Right atrium auricular region (tissue), 2 donors: ENCODE data around the gene APOL1. TPM values are rescaled to one million over a fixed set of nuclear protein-coding genes. Genes with fewer than 3 reads are reported as not detected.

Experiments used
- DNase-seq: peaks from one replicate; pipeline ENCODE4 v3.0.0-alpha.2; 2019; ENCODE audit warnings: low spot score
- H3K27ac ChIP-seq, 2 donors: fragments of 200-600 bp; sonication (generic); 1 replicate in 1 of 2; 2 replicates in 1 of 2; pipeline ENCODE4 v1.5.1; 2016 to 2019
- H3K27me3 ChIP-seq, 2 donors: fragments of 200-600 bp; sonication (generic); one replicate each; pipeline versions ENCODE4 v1.5.1 to v1.6.0; 2017 to 2019
- H3K36me3 ChIP-seq: fragments of 200-600 bp; sonication (generic); one replicate; pipeline ENCODE4 v1.5.1; 2016
- H3K4me1 ChIP-seq, 2 donors: fragments of 200-600 bp; sonication (generic); one replicate each; pipeline versions ENCODE4 v1.5.1 to v1.6.0; 2017 to 2019
- H3K4me3 ChIP-seq, 2 donors: fragments of 200-600 bp; sonication (generic); 1 replicate in 1 of 2; 2 replicates in 1 of 2; pipeline ENCODE4 v1.5.1; 2017 to 2019; ENCODE audit warnings: mild to moderate bottlenecking in 1 of 2, moderate library complexity in 1 of 2
- H3K9me3 ChIP-seq, 2 donors: fragments of 200-600 bp; sonication (generic); one replicate each; pipeline ENCODE4 v1.5.1; 2019
- total RNA-seq, 2 donors: library from RNA; depleted of rRNA; stranded (reverse); fragments of >200 nt; gene quantifications; one replicate each; pipeline ENCODE4 v1.1.0, GENCODE V29; 2016
- TF ChIP-seq, protein P1 (sequence below), 2 donors: fragments of 200-600 bp; sonication (generic); IDR thresholded peaks; one replicate each; pipeline ENCODE4 v1.5.1; 2019; ENCODE audit warnings: antibody characterized with exemption in 2 of 2

The APOL1 gene
- total RNA-seq, 2 donors from 2014 or later: 10.7 to 18.1 TPM

DNA sequence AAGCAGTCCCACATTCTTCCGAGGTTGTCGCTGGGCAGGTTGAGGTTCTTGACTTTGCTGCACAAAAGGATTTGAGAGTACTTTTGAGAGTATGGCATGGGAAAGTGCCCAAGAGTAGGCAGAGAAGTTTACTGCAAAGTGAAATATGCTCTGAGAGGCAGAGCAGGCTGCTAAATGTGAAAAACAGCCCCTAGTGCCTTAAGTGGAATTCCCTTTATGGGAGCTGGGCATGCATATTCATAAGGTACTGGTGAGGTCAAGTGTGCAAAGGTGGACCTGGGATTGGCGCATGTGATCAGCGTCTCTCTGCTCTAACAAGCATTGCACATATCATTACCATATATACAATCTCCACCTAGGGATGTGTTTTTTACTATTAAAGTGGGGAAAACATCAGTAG lies 39.3 kb upstream of the APOL1 start:
- DNase-seq: no peak
- H3K27me3 ChIP-seq: no peaks in the 10 kb centered on the region
- no peaks in the 10 kb centered on the region for H3K36me3 ChIP-seq
- peaks cover 0 to 4% of the 10 kb centered on the region in 2 donors for H3K4me1 ChIP-seq
- no peak overlapping the region for H3K27ac ChIP-seq
- TF ChIP-seq, protein P1, sequence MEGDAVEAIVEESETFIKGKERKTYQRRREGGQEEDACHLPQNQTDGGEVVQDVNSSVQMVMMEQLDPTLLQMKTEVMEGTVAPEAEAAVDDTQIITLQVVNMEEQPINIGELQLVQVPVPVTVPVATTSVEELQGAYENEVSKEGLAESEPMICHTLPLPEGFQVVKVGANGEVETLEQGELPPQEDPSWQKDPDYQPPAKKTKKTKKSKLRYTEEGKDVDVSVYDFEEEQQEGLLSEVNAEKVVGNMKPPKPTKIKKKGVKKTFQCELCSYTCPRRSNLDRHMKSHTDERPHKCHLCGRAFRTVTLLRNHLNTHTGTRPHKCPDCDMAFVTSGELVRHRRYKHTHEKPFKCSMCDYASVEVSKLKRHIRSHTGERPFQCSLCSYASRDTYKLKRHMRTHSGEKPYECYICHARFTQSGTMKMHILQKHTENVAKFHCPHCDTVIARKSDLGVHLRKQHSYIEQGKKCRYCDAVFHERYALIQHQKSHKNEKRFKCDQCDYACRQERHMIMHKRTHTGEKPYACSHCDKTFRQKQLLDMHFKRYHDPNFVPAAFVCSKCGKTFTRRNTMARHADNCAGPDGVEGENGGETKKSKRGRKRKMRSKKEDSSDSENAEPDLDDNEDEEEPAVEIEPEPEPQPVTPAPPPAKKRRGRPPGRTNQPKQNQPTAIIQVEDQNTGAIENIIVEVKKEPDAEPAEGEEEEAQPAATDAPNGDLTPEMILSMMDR (IDR thresholded peaks at IDR 0.05): no peak
- H3K4me3 ChIP-seq: no peak overlapping the region
- no peaks in the 10 kb centered on the region for H3K9me3 ChIP-seq

DNA sequence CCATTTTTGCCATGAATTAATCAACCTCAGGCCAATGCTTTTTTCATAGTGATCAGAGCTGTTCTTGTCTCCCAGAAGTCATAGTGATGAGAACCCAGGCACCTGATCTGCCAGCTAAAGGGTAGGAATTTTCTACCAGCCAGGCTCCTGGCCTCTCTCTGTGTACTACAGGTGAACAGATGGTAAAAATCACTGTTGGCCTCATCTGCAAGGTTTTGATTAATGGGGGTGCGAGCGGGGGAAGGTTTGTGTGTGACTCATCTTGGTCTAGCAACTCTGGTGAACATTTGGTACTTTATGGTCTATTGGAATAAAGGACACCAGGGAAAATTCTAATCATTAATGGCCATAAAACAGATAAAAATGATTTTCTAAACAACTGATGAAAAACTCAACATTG lies 37.0 kb upstream of the APOL1 start:
- Histone ChIP-seq H3K27me3 (no peaks in the 10 kb centered on the region), H3K4me3 (no peak overlapping the region), H3K9me3 (no peaks in the 10 kb centered on the region), H3K4me1 (peaks cover 0 to 11% of the 10 kb centered on the region in 2 donors), H3K36me3 (no peaks in the 10 kb centered on the region), H3K27ac (no peak overlapping the region)
- no peak for DNase-seq
- TF ChIP-seq, protein P1 (IDR thresholded peaks at IDR 0.05): no peak

DNA sequence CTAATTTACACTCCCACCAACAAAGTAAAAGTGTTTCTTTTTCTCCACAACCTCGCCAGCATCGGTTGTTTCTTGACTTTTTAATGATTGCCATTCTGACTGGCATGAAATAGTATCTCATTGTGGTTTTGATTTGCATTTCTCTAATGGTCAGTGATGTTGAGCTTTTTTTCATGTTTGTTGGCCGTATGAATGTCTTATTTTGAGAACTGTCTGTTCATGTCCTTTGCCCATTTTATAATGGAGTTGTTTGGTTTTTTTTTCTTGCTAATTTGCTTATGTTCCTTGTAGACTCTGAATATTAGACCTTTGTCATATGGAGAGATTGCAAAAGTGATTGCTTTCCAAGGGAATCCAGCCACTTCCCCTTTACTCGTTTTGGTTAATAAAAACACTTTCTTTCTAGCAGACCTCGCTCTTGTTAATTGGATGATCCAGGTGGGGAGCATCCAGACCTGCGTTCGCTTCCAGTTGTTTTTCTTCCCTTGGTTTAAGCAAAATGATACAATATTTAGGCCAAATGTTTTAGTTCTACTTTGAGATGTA lies 34.2 kb upstream of the APOL1 start:
- DNase-seq: no peak
- Histone ChIP-seq H3K27ac (no peak overlapping the region), H3K9me3 (no peaks in the 10 kb centered on the region), H3K4me3 (no peak overlapping the region), H3K36me3 (no peaks in the 10 kb centered on the region), H3K4me1 (peaks cover 0 to 17% of the 10 kb centered on the region in 2 donors), H3K27me3 (no peaks in the 10 kb centered on the region)
- TF ChIP-seq, protein P1 (IDR thresholded peaks at IDR 0.05): no peak

DNA sequence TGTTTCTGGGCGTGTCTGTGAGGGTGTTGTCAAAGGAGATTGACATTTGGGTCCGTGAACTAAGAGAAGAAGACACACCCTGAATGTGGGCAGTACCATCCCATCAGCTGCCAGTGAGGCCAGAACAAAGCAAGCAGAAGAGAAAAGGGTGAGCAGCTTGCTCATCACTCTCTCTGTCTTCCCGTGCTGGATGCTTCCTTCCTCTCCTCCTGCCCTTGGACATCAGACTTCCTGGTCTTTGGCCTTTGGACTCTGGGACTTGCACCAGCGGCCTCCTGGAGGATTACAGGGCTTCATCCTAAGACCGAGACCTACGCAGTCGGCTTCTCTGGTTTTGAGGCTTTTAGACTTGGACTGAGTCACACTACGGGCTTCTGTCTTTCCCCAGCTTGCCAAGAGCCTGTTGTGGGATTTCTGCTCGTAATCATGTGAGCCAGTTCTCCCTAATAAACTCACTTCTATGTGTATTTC lies 32.4 kb upstream of the APOL1 start:
- Histone ChIP-seq H3K4me3 (no peak overlapping the region), H3K27me3 (no peaks in the 10 kb centered on the region), H3K4me1 (peaks cover 0 to 20% of the 10 kb centered on the region in 2 donors), H3K27ac (peak overlapping the region in 1 of 2 donors; percentile 40), H3K36me3 (no peaks in the 10 kb centered on the region), H3K9me3 (no peaks in the 10 kb centered on the region)
- DNase-seq: peak; percentile 73
- TF ChIP-seq, protein P1 (IDR thresholded peaks at IDR 0.05): no peak

DNA sequence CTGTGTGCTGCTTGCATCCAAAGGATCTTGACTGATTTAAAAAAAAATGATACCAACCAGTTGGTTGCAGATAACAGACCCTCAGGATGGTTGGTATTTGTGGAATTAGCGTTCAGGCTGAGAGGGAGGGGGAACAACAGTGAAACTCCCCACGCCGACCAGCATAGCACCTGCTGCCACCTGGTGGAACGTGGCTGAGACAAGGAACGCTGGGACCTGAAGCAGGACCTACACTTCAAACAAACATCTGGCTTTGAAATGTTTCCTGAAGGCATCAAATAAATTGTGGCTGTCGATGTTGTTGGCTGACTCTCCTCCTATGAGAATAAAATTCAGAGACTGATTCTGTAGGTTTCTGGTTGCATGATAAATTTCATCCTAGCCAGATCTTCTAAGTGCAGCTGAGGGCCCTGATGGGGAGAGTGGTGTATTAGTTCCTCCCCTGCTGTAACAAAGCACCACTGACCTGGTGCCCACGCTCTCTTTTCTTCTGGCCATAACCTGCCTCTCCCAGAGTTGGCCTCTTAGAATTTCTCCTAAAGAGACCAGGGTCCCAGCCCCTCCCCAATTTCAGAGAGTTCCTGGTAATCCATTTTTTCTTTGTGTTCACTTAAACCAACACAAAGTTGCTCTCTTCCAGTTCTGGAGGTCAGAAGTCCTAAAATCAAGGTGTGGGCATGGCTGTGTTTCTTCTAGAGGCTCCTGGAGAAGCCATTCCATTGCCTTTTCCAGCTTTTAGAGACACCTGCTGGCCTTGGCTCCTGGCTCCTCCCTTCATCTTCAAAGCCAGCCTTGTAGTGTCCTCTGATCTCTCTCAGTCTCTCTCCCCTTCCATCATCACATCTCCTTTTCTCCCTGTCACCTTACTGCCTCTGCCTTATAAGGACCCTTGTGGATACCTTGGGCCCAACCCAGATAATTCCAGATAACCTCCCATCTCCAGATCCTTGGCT lies 30.9 kb upstream of the APOL1 start:
- peaks cover 0 to 20% of the 10 kb centered on the region in 2 donors for H3K4me1 ChIP-seq
- H3K9me3 ChIP-seq: no peaks in the 10 kb centered on the region
- H3K4me3 ChIP-seq: no peak overlapping the region
- no peaks in the 10 kb centered on the region for H3K27me3 ChIP-seq
- DNase-seq: no peak
- no peaks in the 10 kb centered on the region for H3K36me3 ChIP-seq
- TF ChIP-seq, protein P1 (IDR thresholded peaks at IDR 0.05): peak in 1 of 2 donors; percentile 77
- H3K27ac ChIP-seq: no peak overlapping the region
